ENCODE data around the gene LRMDA. TPM values are rescaled to one million over a fixed set of nuclear protein-coding genes. Genes with fewer than 3 reads are reported as not detected.

Gene LRMDA
- total RNA-seq, 1 donor from 2014 or later = not detected

- Mint-ChIP-seq H3K36me3 (ENCODE audit: low read depth) (no peaks in the 10 kb centered on the region), H3K27ac (no peak overlapping the region), H3K4me3 (no peak overlapping the region), H3K27me3 (no peaks in the 10 kb centered on the region), H3K4me1 (no peaks in the 10 kb centered on the region), H3K9me3 (peaks cover 8% of the 10 kb centered on the region)
- CTCF ChIA-PET = interaction anchor here (0.6 kb wide), 1 partner anchor 135 kb away, joined by 3 read pairs; no protein-coding TSS in a partner anchor
- ATAC-seq (ENCODE audit: low read depth) (no peak), DNase-seq (no peak)
- POLR2A ChIA-PET = no interaction called here
- intact Hi-C loops (cut with micrococcal nuclease) = no loop called here
- no peak for TF ChIP-seq CTCF (IDR thresholded peaks at IDR 0.05)
Measured at GRCh38 chr10:75793848-75794247, 362.4 kb downstream of the LRMDA start.

- H3K27me3 Mint-ChIP-seq = peaks cover 3% of the 10 kb centered on the region
- ChIA-PET CTCF (no interaction called here), POLR2A (no interaction called here)
- peaks cover 3% of the 10 kb centered on the region for H3K9me3 Mint-ChIP-seq
- intact Hi-C loops (cut with micrococcal nuclease) = no loop called here
- no peak overlapping the region for H3K27ac Mint-ChIP-seq
- DNase-seq (no peak), ATAC-seq (ENCODE audit: low read depth) (no peak)
- no peak for TF ChIP-seq CTCF (IDR thresholded peaks at IDR 0.05)
- H3K36me3 Mint-ChIP-seq (ENCODE audit: low read depth) = no peaks in the 10 kb centered on the region
- no peaks in the 10 kb centered on the region for H3K4me1 Mint-ChIP-seq
- no peak overlapping the region for H3K4me3 Mint-ChIP-seq
Measured at GRCh38 chr10:75801121-75801520, 369.7 kb downstream of the LRMDA start.

GRCh38 chr10:75801661-75802060 lies 370.2 kb downstream of the LRMDA start:
- Mint-ChIP-seq H3K4me1 (no peaks in the 10 kb centered on the region), H3K36me3 (ENCODE audit: low read depth) (no peaks in the 10 kb centered on the region), H3K27me3 (peaks cover 3% of the 10 kb centered on the region), H3K27ac (no peak overlapping the region), H3K9me3 (peaks cover 3% of the 10 kb centered on the region), H3K4me3 (no peak overlapping the region)
- DNase-seq = no peak
- intact Hi-C loops (cut with micrococcal nuclease) = no loop called here
- no peak for ATAC-seq (ENCODE audit: low read depth)
- TF ChIP-seq CTCF (IDR thresholded peaks at IDR 0.05) = no peak
- ChIA-PET POLR2A (no interaction called here), CTCF (no interaction called here)

- Mint-ChIP-seq H3K36me3 (ENCODE audit: low read depth) (no peaks in the 10 kb centered on the region), H3K27me3 (peaks cover 3% of the 10 kb centered on the region), H3K27ac (no peak overlapping the region), H3K9me3 (no peaks in the 10 kb centered on the region), H3K4me1 (no peaks in the 10 kb centered on the region), H3K4me3 (no peak overlapping the region)
- no peak for ATAC-seq (ENCODE audit: low read depth)
- DNase-seq = no peak
- CTCF ChIA-PET = no interaction called here
- intact Hi-C loops (cut with micrococcal nuclease) = no loop called here
- TF ChIP-seq CTCF (IDR thresholded peaks at IDR 0.05) = no peak
- POLR2A ChIA-PET = no interaction called here
Measured at GRCh38 chr10:75803121-75803520, 371.7 kb downstream of the LRMDA start.

GRCh38 chr10:75803816-75804552 lies 372.6 kb downstream of the LRMDA start:
- CTCF ChIA-PET = no interaction called here
- DNase-seq (no peak), ATAC-seq (ENCODE audit: low read depth) (no peak)
- no peak for TF ChIP-seq CTCF (IDR thresholded peaks at IDR 0.05)
- Mint-ChIP-seq H3K27ac (no peak overlapping the region), H3K27me3 (peaks cover 3% of the 10 kb centered on the region), H3K4me1 (no peaks in the 10 kb centered on the region), H3K9me3 (no peaks in the 10 kb centered on the region), H3K36me3 (ENCODE audit: low read depth) (no peaks in the 10 kb centered on the region), H3K4me3 (no peak overlapping the region)
- intact Hi-C loops (cut with micrococcal nuclease) = no loop called here
- POLR2A ChIA-PET = no interaction called here

Measured in activated B cell treated with CpG ODN at 0.5 μM for 24 hours (primary cell).